Natural killer cell (primary cell): ENCODE results near the gene HSPA12A. TPM values are rescaled to one million over a fixed set of nuclear protein-coding genes. Genes with fewer than 3 reads are reported as not detected.

ENCODE experiments used
- ATAC-seq, 3 donors: fragments of 150-1000 bp in 2 of 3; fragments of 200-7000 bp in 1 of 3; cut with Tn5 transposase; 1 replicate in 1 of 3; 2 replicates in 2 of 3; pipeline ENCODE4 v1.10.0; 2021; ENCODE audit warnings: mild to moderate bottlenecking in 2 of 3, moderate library complexity in 2 of 3
- DNase-seq, 2 donors: peaks; one replicate each; pipeline versions ENCODE4 v3.0.0 to v3.0.0-alpha.2; 2013 to 2021; ENCODE audit warnings: mixed read lengths in 1 of 2
- H3K27ac ChIP-seq: one replicate; pipeline ENCODE4 v1.5.1; 2013; ENCODE audit warnings: mild to moderate bottlenecking, low read length
- H3K27me3 ChIP-seq: one replicate; pipeline ENCODE4 v1.6.1; 2013; ENCODE audit warnings: low read length; ENCODE audit not compliant: control insufficient read depth, insufficient read depth
- H3K36me3 ChIP-seq: one replicate; pipeline ENCODE4 v1.6.1; 2013; ENCODE audit warnings: low read length; ENCODE audit not compliant: control insufficient read depth, insufficient read depth
- H3K4me1 ChIP-seq: one replicate; pipeline ENCODE4 v1.6.1; 2013; ENCODE audit warnings: low read length; ENCODE audit not compliant: control insufficient read depth, insufficient read depth
- H3K4me3 ChIP-seq: one replicate; pipeline ENCODE4 v1.5.1; 2013; ENCODE audit warnings: low read length
- H3K9me3 ChIP-seq: one replicate; pipeline ENCODE4 v1.6.1; 2013; ENCODE audit warnings: low read length; ENCODE audit not compliant: control insufficient read depth, insufficient read depth
- H3K27ac Mint-ChIP-seq, 2 donors: one replicate each; pipeline ENCODE4 v1.8.0; 2022; ENCODE audit warnings: mild to moderate bottlenecking in 2 of 2, mixed read lengths in 2 of 2, moderate library complexity in 1 of 2
- H3K27me3 Mint-ChIP-seq, 2 donors: one replicate each; pipeline ENCODE4 v1.8.0; 2022; ENCODE audit warnings: low read depth in 2 of 2, mixed read lengths in 2 of 2
- H3K36me3 Mint-ChIP-seq: one replicate; pipeline ENCODE4 v1.8.0; 2022; ENCODE audit warnings: mixed read lengths
- H3K4me1 Mint-ChIP-seq, 2 donors: one replicate each; pipeline ENCODE4 v1.8.0; 2022; ENCODE audit warnings: mixed read lengths in 2 of 2
- H3K4me3 Mint-ChIP-seq: one replicate; pipeline ENCODE4 v1.8.0; 2022; ENCODE audit warnings: mild to moderate bottlenecking, moderate library complexity, mixed read lengths
- H3K9me3 Mint-ChIP-seq, 2 donors: one replicate each; pipeline ENCODE4 v1.8.0; 2022; ENCODE audit warnings: mixed read lengths in 2 of 2
- CTCF ChIP-seq: fragments of 200-600 bp; IDR thresholded peaks from one replicate; pipeline ENCODE4 v1.8.0; 2022; ENCODE audit warnings: antibody characterized with exemption
- WGBS: methylation state at CpG from one replicate; pipeline ENCODE4 v1.1.7; 2013; ENCODE audit warnings: missing lambda C conversion rate; ENCODE audit not compliant: insufficient coverage; 5-methylcytosine and 5-hydroxymethylcytosine counted together
- intact Hi-C: fragments of 100-400 bp; cut with micrococcal nuclease; formaldehyde crosslinking; loops from one replicate; pipeline ENCODE4 v1.14.2; 2022
- total RNA-seq, 4 donors: library from RNA; stranded (reverse); fragments of 120-200 nt in 1 of 4; gene quantifications; one replicate each; pipeline versions ENCODE4 v1.2.3 to v1.2.4, GENCODE V29; 2013 to 2022

HSPA12A gene
- total RNA-seq, 3 donors from 2014 or later (not counting 1 experiment from before 2014, with no cell fraction given), result 0.43 TPM; not detected in 2

- no peak for DNase-seq
- WGBS, result 59% methylated on average over 6 of the region's 8 CpGs
- H3K27me3 Mint-ChIP-seq, result peaks cover 0 to 5% of the 10 kb centered on the region in 2 donors
- H3K9me3 Mint-ChIP-seq, result no peaks in the 10 kb centered on the region
- intact Hi-C loops, result no loop called here
- peaks cover 13 to 15% of the 10 kb centered on the region in 2 donors for H3K4me1 Mint-ChIP-seq
- Histone ChIP-seq H3K9me3 (no peaks in the 10 kb centered on the region), H3K27ac (no peak overlapping the region), H3K4me1 (peaks cover 9% of the 10 kb centered on the region), H3K36me3 (no peaks in the 10 kb centered on the region), H3K4me3 (no peak overlapping the region), H3K27me3 (no peaks in the 10 kb centered on the region)
- peak in 1 of 3 donors; percentile 43 for ATAC-seq
- TF ChIP-seq CTCF, result no peak
- peak overlapping the region in 1 of 2 donors; percentile 73 for H3K27ac Mint-ChIP-seq
- H3K36me3 Mint-ChIP-seq, result no peaks in the 10 kb centered on the region
- H3K4me3 Mint-ChIP-seq, result peak overlapping the region; percentile 70
Measured at GRCh38 chr10:116787053-116787659, 44.8 kb upstream of the HSPA12A start.

- DNase-seq (no peak), ATAC-seq (no peak)
- Mint-ChIP-seq H3K4me3 (no peak overlapping the region), H3K36me3 (no peaks in the 10 kb centered on the region), H3K9me3 (no peaks in the 10 kb centered on the region), H3K4me1 (peaks cover 13 to 15% of the 10 kb centered on the region in 2 donors), H3K27ac (no peak overlapping the region), H3K27me3 (peaks cover 0 to 5% of the 10 kb centered on the region in 2 donors)
- no peak overlapping the region for H3K27ac ChIP-seq
- H3K36me3 ChIP-seq, result no peaks in the 10 kb centered on the region
- H3K4me1 ChIP-seq, result peaks cover 9% of the 10 kb centered on the region
- WGBS, result 95% methylated on average over 8 of the region's 8 CpGs
- no peak overlapping the region for H3K4me3 ChIP-seq
- H3K27me3 ChIP-seq, result no peaks in the 10 kb centered on the region
- no peaks in the 10 kb centered on the region for H3K9me3 ChIP-seq
- intact Hi-C loops, result no loop called here
- no peak for TF ChIP-seq CTCF
Measured at GRCh38 chr10:116785867-116786266, 43.5 kb upstream of the HSPA12A start.

GRCh38 chr10:116785282-116785681 lies 42.9 kb upstream of the HSPA12A start:
- intact Hi-C loops, result no loop called here
- ATAC-seq (no peak), DNase-seq (no peak)
- H3K4me3 ChIP-seq, result no peak overlapping the region
- Mint-ChIP-seq H3K9me3 (no peaks in the 10 kb centered on the region), H3K27me3 (peaks cover 0 to 1% of the 10 kb centered on the region in 2 donors), H3K4me1 (peaks cover 13 to 15% of the 10 kb centered on the region in 2 donors), H3K27ac (no peak overlapping the region), H3K36me3 (no peaks in the 10 kb centered on the region), H3K4me3 (no peak overlapping the region)
- peaks cover 9% of the 10 kb centered on the region for H3K4me1 ChIP-seq
- H3K9me3 ChIP-seq, result no peaks in the 10 kb centered on the region
- no peaks in the 10 kb centered on the region for H3K27me3 ChIP-seq
- no peak overlapping the region for H3K27ac ChIP-seq
- TF ChIP-seq CTCF, result no peak
- no peaks in the 10 kb centered on the region for H3K36me3 ChIP-seq
- 90% methylated on average over 11 of the region's 11 CpGs for WGBS

- Histone ChIP-seq H3K9me3 (no peaks in the 10 kb centered on the region), H3K36me3 (no peaks in the 10 kb centered on the region), H3K27ac (no peak overlapping the region), H3K4me1 (peaks cover 9% of the 10 kb centered on the region), H3K4me3 (no peak overlapping the region), H3K27me3 (no peaks in the 10 kb centered on the region)
- no peaks in the 10 kb centered on the region for H3K27me3 Mint-ChIP-seq
- TF ChIP-seq CTCF, result no peak
- WGBS, result 93% methylated on average over 7 of the region's 7 CpGs
- H3K9me3 Mint-ChIP-seq, result no peaks in the 10 kb centered on the region
- intact Hi-C loops, result no loop called here
- H3K36me3 Mint-ChIP-seq, result no peaks in the 10 kb centered on the region
- no peak overlapping the region for H3K4me3 Mint-ChIP-seq
- ATAC-seq (no peak), DNase-seq (no peak)
- no peak overlapping the region for H3K27ac Mint-ChIP-seq
- H3K4me1 Mint-ChIP-seq, result peaks cover 13 to 15% of the 10 kb centered on the region in 2 donors
Measured at GRCh38 chr10:116784651-116785050, 42.3 kb upstream of the HSPA12A start.
